GM21825 (cell line): Measurements from ENCODE around the gene LHX4.

Experiments
- ATAC-seq: cut with Tn5 transposase; IDR thresholded peaks from one replicate; pipeline ENCODE4 v1.9.1; 2021; ENCODE audit warnings: mild to moderate bottlenecking, moderate library complexity; ENCODE audit not compliant: unreplicated experiment

The LHX4 gene

GRCh38 chr1:180294711-180295110 lies 64.6 kb downstream of the LHX4 start:
- no peak for ATAC-seq

GRCh38 chr1:180295999-180296398 lies 65.9 kb downstream of the LHX4 start:
- ATAC-seq: no peak

GRCh38 chr1:180299479-180300221 lies 69.6 kb downstream of the LHX4 start:
- no peak for ATAC-seq

- no peak for ATAC-seq
These were observed 71.2 kb downstream of the LHX4 start for GRCh38 chr1:180301135-180301742.

GRCh38 chr1:180309338-180309737 lies 79.3 kb downstream of the LHX4 start:
- ATAC-seq: no peak

- no peak for ATAC-seq
These were observed 80.0 kb downstream of the LHX4 start for GRCh38 chr1:180310095-180310494.

GRCh38 chr1:180311011-180311730 lies 81.1 kb downstream of the LHX4 start:
- ATAC-seq: no peak

GRCh38 chr1:180312926-180313325 lies 82.9 kb downstream of the LHX4 start:
- no peak for ATAC-seq

GRCh38 chr1:180327089-180327488 lies 97.0 kb downstream of the LHX4 start:
- ATAC-seq: no peak
